HG02943 (cell line): ENCODE measurements around the gene MRPL20.
"Not testable (repeated sequence)": the region's sequence is repeated elsewhere in the genome, so short reads cannot be mapped to it uniquely, and the experiment has no call there.

Experiments
- ATAC-seq: cut with Tn5 transposase; IDR thresholded peaks from one replicate; pipeline ENCODE4 v1.9.1; 2021; ENCODE audit warnings: mild to moderate bottlenecking, low read depth, moderate library complexity; ENCODE audit not compliant: unreplicated experiment

MRPL20 gene

DNA sequence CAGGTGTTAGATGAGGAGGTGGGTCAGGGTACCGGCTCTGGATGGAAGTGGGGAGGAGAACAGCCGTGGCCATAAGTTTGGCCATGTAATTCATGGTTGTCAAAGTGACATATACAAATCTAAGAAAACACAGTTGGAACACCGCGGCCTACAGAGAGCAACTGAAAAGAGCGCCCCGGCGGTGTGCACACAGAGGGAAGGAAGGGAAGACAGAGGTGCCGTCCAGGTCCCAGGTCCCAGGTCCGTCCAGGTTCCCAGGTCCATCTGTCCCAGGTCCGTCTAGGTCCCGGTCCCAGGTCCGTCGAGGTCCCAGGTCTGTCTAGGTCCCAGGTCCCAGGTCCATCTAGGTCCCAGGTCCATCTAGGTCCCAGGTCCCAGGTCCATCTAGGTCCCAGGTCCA, 4.5 kb upstream of the MRPL20 start:
- no peak for ATAC-seq

DNA sequence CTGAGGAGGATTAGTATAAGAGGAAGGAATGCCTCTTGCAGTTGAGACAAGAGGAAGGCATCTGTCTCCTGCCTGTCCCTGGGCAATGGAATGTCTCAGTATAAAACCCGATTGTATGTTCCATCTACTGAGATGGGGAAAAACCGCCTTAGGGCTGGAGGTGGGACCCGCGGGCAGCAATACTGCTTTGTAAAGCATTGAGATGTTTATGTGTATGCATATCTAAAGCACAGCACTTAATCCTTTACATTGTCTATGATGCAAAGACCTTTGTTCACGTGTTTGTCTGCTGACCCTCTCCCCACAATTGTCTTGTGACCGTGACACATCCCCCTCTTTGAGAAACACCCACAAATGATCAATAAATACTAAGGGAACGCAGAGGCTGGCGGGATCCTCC, 3.1 kb upstream of the MRPL20 start:
- ATAC-seq: not testable (repeated sequence)

DNA sequence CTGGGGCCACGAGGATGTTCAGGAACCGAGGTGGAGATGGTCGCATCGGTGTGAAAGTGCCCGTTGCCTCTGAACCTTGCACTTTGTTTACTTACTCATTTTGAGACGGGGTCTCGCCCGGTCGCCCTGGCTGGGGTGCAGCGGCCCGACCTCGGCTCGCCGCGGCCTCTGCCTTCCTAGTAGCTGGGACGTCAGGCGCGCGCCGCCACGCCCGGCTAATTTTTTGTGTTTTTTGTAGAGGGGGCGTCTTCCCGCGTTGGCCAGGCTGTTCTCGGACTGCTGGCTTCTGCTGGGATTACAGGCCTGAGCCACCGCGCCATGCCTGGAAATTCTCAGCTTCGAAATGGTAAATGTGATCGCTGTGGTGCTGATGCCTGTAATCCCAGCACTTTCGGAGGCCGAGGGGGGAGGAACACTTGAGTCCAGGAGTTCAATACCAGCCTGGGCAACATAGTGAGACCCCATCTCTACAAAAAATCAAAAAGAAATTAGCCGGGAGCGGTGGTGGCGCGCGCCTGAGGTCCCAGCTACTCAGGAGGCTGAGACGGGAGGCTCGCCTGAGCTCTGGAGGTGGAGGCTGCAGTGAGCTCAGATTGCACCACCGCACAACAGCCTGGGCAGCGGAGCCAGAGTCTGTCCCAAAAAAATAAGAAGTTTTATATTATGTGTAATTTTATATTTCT, 684 bp upstream of the MRPL20 start:
- ATAC-seq: peak; percentile 22

DNA sequence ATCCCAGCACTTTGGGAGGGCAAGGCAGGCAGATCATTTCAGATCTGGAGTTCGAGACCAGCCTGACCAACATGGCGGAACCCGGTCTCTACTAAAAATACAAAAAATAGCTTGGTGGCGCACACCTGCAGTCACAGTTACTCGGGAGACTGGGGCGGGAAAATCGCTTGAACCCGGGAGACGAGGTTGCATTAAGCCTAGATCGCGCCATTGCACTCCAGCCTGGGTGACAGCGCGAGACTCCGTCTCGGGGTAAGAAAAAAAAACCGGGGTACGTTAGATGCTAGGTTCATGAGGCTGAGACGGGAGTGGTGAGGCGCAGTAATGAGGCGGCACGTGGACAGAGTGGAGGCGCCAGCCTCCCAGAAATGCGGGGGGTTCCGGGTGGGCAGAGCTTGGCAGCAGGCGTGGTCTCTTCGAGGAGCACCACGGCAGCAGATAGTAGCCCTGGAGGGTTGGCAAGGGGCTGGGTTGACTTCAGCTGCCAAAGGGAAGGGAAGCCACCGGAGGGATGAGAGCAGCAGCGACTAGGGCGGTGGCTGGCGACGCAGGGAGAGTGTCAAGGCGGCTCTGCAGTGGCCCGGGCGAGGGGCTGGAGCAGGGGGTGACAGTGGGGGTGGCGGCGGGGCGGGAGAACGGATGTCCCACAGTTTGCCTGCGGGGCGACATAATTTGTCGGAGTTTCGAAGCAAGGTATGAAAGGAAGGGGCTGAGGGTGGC, 832 bp downstream of the MRPL20 start:
- ATAC-seq: no peak

DNA sequence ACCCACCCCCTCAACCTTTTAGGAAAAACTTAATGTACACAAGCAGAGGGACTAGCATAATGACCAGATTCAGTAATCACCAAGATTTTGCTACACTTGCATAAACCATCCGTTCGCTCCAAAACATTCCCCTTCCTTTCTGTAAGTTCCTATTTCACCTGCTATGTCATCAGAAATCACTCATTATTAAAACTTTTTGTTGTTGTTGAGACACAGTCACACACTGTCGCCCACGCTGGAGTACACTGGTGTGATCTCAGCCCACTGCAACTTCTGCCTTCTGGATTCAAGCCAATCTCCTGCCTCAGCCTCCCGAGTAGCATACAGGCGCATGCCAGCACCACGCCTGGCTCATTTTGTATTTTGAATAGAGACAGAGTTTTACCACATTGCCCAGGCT, 3.4 kb downstream of the MRPL20 start:
- no peak for ATAC-seq

DNA sequence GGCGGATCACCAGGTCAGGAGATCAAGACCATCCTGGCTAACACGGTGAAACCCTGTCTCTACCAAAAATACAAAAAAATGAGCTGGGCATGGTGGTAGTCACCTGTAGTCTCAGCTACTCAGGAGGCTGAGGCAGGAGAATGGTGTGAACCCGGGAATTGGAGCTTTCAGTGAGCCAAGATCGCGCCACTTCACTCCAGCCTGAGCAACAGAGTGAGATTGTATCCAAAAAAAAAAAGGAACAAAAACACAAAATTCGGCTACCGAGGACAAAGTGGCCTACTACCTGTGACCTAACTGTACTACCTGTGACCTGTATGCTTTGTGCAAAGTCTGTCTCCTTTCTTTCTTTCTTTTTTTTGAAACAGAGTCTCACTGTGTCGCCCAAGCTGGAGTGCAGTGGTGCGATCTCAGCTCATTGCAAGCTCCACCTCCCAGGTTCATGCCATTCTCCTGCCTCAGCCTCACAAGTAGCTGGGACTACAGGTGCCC, 4.1 kb downstream of the MRPL20 start:
- not testable (repeated sequence) for ATAC-seq

DNA sequence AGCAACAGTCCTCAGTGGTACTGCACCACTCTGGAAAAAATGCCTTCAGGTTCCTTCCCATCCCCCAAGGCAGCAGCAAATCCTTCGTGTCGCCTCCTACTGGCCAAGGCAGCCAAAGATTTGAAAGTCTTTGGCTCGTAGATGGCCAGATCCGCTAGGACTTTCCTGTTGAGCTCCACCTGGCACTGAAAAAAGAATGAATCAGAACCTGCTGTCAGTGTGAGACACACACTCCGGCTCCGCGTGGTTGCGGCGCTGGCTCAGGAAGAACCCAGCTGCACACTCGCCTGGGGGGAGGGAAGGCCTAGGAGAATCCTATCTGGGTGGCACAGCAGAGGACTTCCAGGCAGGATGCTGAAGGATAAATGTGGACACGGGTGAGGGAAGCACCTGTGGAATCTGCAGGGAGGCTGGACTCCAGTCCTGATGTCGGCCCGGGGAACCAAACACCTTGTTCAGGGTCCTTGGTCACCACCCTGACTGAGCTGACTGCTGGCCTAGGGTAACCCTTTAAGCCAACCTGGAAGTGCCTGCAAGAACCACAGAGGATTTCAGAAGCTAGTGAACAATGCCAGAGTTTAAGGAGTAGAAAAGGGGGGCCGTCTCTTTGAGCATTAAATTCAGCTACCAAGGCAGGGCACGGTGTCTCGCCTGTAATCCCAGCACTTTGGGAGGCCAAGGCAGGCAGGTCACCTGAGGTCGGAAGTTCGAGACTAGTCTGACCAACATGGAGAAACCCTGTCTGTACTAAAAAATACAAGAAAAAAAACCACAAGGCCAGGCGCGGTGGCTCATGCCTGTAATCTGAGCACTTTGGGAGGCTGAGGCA, 4.8 kb downstream of the MRPL20 start:
- ATAC-seq: no peak

DNA sequence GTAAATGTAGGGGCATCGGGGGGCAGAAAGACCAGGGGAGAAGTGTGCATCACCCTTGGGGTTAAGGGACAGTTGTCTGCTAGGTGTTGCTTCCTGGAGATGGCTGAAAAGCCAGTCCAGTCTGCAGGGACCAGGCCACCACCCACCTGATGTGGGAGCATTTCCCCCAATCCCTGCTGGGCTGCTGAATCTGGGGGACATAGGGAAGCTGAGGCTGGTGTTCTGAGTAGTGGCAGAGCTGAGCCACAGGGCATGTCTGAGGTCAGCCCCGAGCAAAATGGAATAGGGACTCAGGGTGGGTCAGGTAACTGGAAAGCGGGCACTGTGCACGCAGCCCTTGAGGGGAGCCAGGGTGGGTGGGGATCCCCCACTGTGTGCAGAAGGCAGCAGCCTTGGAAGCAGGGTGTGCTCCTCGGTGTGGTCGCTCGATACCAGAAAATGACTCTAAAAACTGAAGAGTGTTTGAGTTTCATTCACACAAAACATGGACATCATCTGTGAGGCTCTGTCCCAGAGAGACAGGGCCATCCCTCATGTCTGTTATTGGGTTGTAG, 5.6 kb downstream of the MRPL20 start:
- no peak for ATAC-seq

DNA sequence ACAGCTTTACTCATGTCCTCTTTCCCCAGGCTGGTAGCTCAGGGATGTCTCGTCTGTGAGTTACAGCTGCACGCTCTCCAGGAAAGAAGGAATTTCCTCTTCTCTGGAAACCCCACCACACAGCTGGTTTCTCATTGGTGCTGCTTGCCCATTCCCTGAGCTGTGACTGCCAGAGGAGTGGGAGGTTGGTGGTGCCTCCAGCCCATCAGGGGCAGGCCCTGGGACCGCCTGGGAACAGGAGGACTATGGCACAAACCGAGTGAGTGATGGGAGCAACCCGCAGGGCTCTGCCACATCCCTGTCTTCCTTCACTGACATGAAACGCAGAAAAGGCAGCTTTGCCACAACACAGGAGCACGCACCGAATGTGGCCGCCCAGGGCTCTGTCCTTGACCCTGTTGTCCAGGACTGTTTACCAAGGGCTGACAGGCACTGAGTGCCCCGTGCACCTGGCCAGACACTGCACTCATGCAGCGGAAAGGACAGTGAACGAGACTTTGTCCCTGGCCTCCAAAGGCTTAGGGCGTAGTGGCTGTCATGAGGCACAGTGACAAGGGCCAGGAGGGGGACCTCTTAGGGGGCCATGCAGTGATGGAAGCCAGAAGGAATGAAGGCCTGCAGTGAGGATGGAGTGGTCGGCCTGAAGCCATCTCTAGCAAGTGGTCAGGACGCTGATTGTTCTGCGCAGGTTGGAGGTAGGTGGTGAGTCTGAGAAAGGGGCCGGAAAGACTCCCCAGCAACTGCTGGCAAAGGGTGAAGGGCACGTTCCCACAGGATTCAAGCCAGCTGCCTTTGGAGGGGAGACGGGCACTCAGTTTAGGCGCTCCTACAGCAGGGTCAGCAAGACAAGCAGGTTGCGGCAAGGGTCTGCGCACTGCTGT, 6.3 kb downstream of the MRPL20 start:
- no peak for ATAC-seq

DNA sequence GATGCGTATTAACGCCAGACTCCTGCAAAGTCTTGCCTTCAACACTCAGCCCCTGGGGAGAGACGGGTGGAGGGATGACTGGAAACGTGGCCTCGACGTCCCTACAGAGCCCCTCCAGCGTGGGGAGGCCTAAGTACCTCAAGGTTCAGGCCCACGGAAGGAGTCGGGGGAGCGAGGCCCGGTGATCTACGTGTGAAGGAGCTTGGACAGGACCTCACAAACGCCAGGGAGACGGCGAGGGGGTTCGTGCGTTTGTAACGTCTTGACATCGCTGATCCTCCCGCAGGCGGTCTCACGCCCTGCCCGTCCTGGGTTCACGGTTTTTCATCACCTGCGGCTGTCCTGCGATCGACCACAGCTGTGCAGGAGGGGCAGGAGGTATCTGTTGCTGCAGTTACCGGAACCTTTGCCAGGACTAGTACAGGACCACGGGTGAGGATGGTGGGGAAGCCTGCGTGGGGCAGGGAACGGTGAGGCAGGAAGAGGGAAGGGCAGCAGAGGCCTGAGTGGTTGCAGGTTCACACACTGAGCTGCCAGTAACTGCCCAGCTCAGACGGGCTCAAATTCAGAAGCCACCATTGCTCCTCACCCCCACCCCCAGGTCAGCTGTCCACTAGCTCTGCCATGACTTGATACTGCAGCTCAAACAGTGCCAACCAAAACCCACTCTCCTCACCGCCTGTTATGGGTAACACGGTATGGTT, 7.1 kb downstream of the MRPL20 start:
- peak; percentile 8 for ATAC-seq

DNA sequence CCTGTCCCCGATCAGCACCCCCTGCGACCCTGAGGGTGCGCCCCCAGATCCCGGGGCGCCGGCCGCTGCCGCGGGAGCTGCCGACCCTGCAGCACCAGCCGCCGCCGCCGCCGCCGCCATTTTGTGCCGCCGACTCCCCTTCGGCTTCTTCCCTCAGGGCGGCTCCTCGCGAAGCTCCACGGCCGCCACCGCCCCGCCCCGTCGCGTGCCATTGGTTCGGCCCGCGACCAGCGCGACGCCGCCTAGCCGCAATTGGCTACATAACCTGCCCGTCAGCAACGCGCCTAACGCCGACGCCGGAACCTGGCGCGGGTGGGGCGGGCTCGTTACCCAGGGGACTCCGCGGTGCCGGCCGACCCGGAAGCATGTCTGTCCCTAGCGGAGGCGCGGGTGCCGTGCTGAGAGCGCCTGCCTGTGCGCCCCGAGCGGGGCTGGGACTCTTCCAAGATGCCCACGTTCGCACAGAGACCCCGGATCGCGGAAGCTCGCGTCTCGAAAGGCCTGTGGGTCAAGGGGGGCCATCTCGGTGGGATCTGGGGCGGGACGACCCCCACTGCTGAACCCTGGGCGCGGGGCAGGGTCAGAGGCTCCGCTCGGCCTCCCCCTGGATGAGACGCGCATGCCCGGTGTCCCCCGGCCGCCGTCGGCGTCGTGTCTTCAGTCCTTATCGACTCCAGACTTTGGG, 7.8 kb downstream of the MRPL20 start, which contains the start of gene CCNL2:
Gene CCNL2, minus strand, starts transcription at position 149 of the 685 bp plus-strand sequence. Its CDS starts 29 bp downstream, at position 120.
- ATAC-seq: peak; percentile 90

DNA sequence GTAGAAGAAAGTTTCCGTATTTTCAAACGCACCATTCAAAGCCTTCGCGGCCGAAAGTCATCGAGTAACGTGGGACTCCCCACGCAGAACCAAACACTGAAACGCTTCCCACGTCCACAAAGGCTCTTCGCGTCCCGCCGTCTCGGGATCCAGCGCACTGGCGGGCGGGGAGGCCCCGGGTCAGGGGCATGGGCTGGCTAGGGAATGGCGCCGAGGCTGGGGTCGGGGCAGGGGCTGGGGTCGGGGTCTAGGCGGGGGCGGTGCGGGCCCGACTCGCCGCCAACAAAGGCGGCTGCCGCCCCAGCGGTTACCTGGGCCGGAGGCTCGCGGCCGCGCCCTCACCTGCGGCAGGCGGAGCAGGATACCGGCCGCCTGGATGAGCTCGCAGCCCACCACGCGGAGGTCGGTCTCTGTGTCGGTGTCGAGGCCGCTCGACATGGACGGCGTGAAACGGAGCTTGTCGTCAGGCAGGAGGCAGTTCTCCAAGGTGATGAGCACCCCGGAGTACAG, 8.4 kb downstream of the MRPL20 start:
- ATAC-seq: peak; percentile 17

DNA sequence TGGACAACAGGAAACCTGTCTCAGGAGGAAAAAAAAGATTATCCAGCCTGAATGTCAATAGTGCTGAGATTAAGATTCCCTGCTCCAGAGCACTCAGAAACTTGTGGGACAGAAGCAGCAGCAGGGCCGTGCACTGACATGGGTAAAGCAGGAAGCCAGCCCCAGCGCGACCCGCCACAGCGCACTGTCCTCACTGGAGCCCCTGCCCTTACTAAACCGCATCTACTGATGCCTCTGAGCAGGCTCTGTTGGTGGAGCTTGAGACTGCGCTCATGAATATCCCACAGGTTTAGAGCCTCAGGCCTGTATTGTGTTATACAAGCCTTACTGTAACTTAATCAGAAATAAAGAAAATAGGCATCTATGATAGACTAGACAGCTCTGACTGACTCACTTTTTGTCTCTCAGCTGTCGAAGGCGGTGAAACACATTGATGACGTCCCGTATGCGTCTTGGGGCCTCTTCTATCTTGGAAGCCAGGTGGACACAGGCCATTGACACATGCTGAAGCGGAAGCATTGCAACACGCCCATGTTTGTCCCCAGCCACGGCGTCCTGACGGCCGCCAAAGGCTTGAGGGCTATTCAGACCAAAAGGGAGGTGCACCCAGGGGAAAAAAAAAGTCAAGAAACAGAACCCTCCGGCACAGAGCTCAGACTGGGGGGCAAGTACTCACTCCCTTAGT, 9.1 kb downstream of the MRPL20 start:
- ATAC-seq: no peak

DNA sequence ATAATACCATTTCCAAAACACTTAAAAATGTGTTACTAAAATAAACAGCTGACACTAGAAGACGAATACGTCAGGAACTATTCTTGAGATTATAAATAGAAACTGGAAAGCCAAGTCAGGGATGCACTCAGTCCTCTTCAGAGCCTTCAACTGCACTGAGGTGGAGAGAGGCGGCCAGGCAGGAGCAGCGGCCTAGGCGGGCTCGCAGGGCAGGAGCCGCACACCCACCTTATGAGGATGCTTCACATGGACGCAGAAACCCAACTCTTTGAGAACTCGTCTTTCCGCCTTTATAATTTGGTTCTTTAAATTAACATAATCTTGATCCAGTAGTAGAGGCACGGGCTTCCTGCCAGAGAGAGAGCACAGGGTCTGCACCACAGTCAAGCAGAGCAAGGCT, 11.9 kb downstream of the MRPL20 start:
- no peak for ATAC-seq

DNA sequence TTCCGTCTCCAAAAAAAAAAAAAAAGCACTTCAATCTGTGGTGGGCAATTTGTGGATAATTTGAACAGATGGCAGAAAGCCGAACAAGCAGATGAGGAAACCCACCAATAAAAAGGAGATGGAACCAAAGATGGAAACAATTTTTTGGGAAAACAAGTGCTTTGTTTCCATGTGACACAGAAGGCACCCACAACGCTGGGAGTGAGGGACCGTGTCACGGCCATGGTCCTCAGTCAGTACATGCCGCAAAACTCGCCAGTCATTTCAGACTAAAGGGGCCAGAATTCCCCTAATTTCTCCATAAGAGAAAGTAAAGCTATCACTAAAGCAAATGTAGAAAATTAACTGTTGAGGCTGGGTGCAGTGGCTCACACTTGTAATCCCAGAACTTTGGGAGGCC, 13.0 kb downstream of the MRPL20 start:
- ATAC-seq: no peak

DNA sequence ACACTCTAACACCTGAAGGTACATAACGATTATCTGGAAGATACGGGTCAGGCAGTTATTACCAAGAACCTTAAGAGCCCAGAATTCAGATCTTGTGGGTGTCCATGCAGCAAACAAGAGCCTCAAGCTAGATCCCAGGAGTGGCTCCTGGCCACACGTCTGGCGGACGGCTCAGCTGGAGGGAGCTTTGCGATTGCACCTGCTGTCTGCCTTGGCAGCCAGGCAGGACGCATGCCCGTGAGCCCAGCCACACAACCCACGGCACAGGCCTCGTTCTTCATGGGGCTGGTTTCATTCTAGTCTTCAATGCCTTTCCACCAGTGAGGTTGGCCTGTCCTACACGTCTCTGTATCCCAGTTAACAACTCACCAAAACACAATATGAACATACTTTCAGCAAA, 13.7 kb downstream of the MRPL20 start:
- ATAC-seq: no peak

DNA sequence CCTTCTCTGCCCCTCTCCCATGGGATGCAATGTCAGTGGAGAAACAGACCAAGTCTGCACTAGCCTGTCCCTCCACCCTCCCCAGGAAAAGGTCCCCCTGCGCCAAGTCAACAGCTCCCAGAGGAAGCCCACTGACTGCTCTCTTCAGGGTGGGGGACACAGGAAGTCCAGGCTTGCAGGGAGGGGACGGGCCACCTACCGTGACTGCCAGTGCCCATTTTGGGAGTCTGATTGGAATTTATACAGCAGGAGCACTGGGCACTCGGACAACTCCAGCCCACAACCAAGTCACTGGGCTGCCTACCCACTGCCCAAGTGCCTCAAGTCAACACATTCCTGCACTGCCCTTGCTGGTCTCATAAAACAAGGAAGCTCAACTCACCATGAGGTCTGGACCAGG, 14.1 kb downstream of the MRPL20 start:
- no peak for ATAC-seq

DNA sequence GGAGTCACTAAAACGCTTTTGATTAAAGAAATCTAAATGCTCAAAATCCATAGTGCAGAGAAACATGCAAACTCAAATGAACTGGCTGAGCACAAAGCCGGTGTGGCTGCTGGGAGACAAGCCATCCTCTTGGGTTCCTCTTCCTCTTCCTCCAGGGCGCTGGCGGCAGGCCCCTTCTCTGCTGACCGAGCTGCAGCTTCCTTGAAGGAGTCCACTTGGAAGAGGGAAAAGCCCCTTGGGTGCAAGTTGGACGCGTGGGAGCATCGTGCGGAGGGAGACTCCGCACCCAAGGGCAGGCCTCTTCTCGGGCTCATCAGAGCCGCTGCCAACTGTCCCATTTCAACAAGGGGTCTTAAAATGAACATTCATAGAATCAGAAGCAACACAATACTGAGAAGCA, 15.9 kb downstream of the MRPL20 start:
- ATAC-seq: no peak
